AG08396 (cell line): Measurements from ENCODE around the gene CYCS.

Experiments
- DNase-seq: peaks from one replicate; pipeline ENCODE4 v3.0.0; 2012; ENCODE audit warnings: low spot score, mixed read lengths

Gene CYCS

DNA sequence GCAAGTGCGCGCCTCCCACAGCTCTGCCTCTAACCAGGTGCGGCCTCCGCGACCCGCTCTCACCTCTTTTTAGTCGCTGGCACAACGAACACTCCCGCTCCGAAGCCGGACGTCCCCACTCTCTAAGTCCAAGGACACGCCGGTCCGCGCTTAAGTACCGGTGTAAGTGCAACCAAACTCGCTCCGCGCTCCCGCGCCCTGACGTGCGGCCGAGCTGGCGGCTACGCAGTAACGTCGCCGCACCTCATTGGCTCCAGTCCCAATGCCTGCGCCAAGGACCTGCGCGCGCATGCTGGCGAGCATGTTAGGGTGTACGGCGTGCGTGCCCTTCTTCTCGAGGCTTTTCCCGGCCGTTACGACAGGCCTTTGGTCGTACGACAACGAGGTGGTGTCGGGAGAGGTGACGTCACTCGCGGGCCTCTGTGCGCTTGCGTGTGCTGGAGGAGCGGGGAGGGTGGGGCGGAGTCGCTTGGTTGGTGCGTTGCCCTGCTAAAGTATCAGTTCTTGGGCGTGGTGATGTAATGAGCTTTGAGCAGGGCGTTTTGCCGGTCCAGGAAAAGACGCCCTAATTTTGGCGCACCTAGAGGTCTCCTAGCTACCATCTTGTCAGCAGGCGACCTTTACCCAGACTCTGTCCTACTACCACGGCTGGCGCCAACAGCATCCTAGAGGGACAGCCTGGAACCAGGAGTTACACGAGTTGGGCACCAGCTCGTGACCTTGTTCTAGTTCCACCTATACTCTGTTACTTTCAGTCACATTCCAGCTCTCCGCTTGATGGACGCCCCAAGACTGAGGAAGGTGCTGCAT, at the start of gene CYCS:
CYCS (minus strand) TSS at position 124 of the 810 bp plus-strand sequence. CDS start 1,141 bp downstream, outside the sequence.
- peak; percentile 94 for DNase-seq

DNA sequence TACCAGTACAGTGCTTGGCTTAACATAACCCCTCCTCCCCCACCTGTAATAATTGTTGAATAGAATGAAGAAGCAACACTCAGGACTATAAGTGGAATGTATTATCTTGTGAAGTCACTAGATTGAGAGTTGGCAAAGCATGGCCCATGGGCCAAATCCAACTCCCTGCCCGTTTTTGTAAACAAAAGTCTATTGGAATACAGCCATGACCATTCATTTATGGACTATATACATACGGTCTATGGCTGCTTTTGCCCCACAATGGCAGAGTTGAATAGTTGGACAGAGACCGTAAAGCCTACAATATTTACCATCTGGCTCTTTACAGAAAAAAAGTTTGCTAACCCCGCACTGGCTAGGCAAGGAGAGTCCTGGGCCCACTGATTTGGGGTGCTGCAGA, 48.1 kb upstream of the CYCS start:
- no peak for DNase-seq

DNA sequence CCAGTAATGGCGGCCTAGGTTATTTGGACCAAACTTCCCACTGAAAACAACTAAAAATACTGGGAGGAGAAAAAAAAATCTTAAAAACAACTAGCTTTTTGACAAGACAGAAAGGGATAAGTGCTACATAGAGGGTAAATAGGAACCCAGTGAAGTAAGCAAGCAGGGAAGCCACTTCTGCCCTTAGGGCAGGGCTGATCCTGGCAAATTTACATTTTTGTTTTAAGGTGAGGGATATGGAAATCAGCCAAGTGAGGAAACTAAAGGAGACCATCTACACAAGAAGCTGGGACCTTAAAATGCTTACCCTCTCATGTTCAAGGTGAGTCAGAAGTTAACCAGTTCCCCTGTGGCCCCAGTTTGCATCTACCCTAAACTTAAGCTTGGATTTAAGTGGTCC, 46.5 kb upstream of the CYCS start:
- no peak for DNase-seq

DNA sequence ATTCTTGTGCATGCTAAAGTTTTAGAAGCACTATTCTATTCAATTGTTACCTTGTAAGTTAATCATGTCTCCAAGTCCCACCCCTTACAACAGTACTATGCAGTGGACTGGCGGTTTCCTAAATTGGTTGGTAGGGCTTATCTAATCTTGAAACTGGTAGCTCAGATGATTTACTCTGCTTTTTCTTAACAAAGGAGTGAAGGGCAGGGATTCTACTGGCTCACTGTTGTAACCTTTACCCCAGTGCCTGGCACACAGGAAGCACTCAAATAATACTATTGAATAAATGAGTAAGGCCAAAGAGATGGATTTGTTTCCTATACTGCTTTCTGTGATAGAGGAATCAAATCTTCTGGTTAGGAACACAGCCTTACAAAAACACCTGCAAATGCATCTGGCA, 46.0 kb upstream of the CYCS start:
- DNase-seq: no peak

DNA sequence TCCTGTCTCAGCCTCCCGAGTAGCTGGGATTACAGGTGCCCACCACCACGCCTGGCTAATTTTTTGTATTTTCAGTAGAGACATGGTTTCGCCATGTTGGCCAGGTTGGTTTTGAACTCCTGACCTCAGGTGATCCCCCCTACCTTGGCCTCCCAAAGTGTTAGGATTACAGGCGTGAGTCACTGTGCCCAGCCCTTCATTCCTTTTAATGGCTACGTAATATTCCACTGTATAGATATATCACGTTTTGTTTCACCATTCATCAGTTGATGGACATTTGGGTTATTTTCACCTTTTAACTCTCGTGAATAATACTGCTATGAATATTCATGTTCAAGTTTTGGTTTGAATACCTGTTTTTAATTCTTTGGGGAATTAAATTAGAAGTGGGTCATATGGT, 44.6 kb upstream of the CYCS start:
- DNase-seq: no peak

DNA sequence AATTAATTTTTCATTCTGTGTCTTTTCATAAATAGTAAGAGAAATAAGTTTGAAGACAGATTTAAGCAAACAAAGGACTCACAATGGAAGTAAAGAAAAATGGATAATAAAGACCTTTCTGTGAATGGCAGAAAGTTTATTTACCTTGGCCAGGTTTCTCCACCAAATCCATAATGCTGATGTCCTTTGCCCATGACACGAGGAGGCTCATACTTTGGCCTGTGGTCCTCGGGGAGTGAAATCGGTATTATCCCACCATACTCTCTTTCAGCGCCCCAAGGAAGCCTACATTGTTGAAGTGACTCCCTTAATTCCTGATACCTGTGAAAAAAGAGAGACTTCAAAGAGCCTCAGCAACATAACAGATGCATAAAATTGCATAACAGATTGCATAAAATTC, 43.1 kb upstream of the CYCS start:
- no peak for DNase-seq

DNA sequence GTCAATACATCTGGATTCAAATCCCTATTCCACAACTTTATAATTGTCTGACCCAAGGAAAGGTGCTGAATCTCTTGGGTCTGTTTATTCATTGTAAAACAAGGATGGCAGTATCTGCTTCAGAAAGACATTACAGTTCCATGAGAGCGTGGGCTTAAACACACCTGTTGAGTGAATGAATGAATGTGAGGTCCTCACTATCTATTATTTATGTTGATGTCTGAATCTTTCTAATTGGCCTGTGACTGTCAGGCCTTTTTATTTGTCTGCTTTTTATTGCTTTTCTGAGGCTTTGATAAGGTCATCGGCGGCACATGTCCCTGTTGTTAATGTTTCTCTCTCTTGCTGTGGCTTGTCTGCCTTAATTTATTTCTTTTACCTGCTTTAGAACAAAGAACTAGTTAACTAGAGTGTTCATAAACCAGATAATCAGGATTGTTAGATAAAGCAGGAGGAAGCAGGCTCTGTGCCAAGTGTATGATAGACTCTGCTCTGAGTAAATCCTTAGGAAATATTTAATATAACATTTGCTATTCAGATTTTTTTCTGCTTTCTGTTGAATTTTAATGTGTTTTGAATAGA, 42.3 kb upstream of the CYCS start:
- no peak for DNase-seq

DNA sequence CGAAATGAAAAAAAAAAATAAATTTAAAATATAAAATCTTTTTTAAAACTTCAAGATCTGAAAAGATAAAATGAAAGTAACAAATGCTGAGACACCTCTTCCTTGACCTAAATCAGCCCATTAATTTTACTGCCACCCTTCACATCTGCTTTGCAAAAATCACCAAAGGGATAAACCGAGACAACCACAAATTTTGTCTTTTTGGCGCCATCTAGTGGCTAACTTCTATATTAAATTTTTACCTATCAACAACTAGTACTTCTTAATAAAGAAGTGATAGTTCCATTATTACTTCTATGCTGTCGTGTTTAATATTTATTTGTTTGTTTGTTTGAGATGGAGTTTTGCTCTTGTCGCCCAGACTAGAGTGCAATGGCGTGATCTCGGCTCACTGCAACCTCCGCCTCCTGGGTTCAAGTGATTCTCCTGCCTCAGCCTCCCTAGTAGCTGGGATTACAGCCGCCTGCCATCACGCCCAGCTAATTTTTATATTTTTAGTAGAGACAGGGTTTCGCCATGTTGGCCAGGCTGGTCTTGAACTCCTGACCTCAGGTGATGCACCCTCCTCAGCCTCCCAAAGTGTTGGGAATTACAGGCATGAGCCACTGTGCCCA, 35.0 kb upstream of the CYCS start:
- DNase-seq: peak; percentile 35

DNA sequence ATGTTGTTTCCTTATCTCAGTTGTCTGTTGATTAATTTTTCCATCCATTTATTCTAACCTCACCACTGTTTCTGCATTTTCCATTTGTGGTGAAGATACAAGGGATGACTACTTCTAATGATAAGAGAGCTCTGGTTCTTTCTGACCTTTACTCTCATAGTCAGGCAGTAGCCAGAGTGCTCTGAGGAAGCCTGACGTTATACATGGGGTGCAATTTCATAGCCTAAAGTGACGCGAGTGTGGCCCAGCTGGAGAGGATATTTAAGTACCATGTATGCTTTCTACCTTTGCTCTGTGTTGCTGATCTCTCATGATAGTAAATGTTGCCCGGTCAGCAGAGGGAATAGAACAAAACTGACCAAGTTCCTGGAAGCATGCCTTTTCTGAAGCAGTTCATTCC, 33.9 kb upstream of the CYCS start:
- no peak for DNase-seq

DNA sequence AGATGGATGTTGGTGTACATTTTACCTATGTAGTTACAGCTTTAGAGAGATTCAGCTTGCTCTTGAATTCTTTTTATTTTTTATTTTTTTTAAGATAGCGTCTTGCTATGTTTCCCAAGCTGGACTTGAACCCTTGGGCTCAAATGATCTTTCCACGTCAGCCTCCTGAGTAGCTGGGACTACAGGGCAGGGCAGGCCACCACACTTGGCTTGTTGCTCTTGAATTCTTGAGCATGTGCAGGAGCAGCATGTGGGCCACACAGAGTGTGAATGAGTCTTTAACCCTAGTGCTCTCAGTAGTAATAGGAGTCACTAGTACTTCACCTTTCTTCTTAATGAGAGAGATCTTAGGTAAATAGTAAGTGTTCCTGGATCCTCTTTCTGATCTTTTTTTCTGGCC, 26.7 kb upstream of the CYCS start:
- DNase-seq: no peak

DNA sequence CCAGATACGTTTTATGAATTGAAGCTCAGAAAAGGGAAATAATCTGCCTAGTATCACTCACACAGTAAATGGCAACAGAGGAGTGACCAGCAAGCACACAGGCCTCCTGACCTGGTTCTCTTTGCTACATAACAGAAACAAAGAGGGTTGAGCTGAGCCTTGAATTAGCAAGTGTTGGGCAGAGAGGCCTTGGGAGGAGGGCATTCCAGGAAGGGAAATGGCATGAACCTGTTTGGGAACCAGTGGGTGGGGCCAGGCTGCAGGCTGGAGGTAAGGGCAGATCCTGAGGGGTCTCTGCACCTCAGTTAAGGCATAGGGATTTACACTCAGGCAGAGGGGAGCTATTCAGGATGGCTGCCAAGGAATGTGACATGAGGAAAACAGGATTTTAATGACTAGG, 24.8 kb upstream of the CYCS start:
- DNase-seq: no peak

DNA sequence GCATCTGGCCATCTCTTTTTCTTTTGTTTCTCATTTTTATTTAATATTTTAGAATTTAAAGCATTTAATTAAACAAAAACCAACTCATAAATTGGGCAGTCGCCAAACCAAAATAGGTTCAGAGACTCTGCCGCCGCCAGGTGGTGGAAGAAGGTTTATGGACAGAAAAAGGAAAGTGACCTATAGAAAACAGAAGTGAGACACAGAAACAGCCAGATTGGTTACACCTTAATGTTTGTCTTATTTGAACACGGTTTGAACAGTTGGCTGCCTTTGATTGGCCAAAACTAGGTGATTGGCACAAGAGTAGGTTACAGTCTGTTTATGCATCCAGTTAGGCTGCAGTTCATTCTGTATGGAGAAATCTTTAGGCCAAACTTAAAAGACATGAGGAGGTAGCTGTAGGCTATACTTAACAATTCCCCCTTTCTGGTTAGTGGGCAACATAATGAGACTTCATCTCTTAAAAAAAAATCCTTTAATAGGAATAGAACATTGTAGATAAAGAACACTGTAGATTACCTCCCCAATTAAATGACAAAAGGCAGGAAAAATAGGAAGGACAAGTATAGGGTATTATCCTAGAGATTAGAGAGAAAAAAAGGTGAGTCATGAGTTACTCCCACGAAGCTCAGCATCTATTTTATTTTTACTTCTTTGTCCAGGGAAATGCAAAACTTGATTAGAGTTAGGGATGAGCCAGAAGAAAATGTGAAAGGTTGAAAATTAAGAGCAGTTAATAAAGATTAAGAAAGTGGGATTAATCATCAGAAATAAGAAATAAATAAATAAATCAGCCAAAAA, 23.9 kb upstream of the CYCS start:
- DNase-seq: no peak

DNA sequence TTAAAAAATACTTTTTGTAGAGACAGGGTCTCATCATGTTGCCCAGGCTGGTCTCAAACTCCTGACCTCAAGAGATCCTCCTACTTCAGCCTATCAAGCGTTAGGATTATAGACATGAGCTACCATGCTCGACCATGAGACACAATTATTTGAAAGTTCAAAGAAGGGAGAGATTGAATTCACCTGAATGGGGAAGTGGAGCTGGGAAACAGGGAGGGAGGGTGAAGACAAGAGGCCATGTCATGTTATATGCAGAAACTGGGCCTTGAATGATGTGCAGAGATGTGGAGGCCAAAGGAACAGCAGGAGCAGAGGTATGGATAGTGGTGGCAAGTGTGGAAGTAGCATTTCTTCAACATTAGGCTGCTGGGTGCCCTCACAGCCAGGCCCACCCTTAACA, 18.7 kb upstream of the CYCS start:
- DNase-seq: no peak

DNA sequence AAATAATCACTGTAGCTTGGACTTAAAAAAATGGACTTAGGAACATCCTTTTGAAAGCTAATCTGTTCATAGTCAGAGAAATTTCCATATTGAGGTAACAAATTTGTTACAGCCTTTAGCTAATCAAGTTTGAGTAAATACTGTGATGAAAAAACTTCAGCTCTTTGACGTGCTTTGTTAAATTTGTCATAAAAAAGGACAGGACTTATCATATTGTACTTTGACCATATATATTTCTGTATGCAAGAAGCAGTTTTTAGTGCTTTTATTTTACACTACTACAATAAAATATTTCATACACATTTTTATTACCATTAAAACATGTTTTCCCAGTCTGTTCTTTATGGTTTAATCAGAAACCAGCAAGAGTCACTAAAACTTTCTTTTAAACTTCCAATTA, 14.5 kb upstream of the CYCS start:
- DNase-seq: no peak

DNA sequence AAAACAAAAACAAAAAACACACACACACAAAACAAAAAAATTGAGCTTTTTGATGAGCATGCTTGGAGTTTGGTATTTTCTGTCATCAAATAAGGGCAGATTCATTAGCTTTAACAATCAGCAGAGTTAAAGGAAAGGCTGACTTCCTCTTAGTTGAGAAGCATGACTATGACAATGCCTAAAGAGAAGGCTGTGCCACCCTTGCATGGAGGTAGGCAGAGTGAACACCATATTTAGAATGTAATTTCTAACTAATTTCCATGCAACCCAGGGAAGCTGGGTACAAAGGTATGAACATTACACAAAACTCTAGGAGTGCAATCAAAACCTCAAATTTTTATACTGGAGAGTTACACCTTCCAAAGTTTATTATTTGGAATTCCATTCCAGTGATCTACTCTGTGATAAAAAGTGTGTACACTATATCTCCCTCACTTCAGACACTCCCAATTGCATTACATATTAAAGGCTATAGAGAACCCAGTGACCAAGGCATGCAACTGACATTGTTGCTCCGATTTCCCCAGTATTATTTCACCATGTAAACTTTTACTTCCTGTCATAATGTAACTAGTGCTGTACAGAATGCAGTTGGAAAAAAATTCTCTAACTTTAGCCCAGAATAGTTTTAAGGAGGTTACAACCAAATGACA, 9.4 kb upstream of the CYCS start:
- DNase-seq: no peak

DNA sequence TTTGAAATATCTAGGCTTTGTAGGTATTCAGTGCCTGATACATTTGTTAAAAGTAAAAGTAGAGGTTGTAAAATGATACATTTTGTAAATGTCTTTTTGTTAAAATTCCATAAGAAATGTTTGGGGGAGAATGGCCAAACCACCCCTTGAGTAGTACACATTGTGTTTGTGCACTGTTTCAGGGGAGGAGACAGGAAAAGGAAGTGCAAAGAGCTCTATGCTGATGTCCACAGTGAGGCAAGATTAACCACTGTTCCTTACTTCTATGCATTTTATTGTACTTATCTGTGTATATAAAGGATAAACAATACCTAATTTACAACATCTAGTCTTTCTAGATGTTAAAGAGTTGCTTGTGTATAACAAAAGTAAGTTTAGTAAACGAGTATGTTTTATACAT, 7.4 kb upstream of the CYCS start:
- DNase-seq: no peak

DNA sequence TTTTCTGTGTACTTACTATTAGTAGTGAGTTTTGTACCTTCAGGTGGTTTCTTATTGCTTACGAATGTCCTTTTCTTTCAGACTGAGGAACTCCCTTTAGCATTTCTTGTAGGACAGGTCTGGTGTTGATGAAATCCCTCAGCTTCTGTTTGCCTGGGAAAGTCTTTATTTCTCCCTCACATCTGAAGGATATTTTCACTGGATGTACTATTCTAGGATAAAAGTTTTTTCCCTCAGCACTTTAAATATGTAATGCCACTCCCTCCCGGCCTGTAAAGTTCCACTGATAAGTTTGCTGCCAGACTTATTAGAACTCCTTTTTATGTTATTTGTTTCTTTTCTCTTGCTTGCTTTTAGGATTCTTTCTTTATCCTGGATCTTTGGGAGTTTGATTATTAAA, 1.7 kb upstream of the CYCS start:
- no peak for DNase-seq

DNA sequence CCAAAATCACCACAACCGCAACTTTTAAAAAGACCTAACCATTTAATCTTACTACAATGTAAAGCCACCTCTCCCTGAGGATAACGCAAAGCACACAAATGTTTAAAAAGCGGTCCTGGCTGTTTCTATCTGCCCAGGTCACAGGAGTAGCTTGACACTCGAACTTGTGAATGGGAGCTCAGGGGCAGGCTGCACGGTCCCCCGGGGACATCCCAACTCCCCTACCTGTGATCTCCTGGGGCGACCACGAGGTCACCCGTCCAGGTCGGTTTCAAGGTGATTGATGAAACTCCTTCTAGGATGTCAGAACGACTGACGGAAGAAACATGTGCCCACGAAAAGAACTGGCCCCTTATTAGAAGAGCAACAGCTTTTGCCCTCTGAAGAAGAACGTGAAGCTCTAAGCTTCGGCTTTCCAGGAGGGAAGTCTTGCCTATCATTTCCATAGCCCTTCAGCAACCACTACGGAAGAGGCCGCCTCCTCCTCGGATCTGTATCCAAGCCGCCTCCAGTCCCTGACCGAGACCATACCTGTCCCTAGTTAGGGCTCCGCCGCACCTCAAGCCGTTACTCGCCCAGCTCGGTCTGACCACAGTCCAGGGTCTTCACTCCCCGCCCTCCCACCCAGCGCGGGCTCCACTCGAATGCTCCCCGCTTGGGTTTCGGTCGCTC, 459 bp downstream of the CYCS start:
- DNase-seq: no peak

DNA sequence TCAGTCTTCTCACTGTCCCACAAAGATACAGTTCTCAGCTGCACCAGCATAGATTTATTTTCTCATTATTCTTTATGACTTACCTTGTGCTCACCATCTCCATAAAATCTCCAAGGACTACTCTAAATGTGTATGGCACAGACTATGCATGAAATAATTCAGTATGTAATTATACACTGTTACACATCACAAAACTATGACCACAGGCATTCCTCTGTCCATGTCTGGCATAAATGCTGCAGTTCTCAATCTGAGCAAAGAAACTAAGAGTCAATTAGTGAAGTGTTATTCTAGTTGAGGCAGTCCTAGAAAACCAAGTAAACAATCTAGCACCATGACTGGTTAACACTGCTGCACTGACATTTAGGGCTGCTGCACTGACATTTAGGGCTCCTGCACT, 2.7 kb downstream of the CYCS start:
- DNase-seq: peak; percentile 17

DNA sequence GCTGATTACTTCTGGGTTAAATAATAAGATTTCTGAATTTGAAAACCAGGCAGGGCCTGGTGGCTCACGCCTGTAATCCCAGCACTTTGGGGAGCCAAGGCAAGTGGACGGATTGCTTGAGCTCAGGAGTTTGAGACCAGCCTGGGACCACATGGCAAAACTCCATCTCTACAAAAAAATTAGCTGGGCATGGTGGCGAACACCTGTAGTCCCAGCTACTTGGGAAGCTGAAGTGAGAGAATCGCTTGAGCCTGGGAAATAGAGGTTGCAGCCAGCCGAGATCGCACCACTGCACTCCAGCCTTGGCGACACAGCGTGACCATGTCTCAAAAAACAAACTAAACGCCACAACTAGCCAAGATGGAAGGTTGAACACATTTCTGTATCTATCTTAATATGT, 3.5 kb downstream of the CYCS start:
- DNase-seq: no peak

DNA sequence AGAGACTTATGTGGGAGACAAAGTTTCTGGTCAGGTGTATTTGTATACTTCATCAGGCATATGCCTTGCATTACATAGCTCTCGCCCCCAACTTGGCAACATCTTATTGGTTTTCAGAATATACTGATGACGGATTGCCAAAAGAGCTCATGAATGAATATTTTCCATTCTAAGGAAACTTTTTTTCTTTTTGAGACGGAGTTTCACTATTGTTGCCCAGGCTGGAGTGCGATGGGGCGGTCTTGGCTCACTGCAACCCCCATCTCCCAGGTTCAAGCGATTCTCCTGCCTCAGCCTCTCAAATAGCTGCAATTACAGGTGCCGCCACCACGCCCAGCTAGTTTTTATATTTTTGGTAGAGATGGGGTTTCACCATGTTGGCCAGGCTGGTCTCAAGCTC, 6.0 kb downstream of the CYCS start:
- no peak for DNase-seq
